HepG2 (cell line): ENCODE measurements around the gene CUL4A. TPM values are rescaled to one million over a fixed set of nuclear protein-coding genes. Genes with fewer than 3 reads are reported as not detected.

Experiments
- CEBPG ChIP-seq: IDR thresholded peaks from 2 replicates; pipeline ENCODE4 v1.6.1; 2016
- DNMT1 ChIP-seq: sonication (generic); formaldehyde crosslinking; IDR thresholded peaks from 2 replicates; pipeline ENCODE4 v1.5.1; 2020; ENCODE audit warnings: mild to moderate bottlenecking, missing genetic modification reagents
- FLYWCH1 ChIP-seq: sonication (generic); formaldehyde crosslinking; IDR thresholded peaks from 2 replicates; pipeline ENCODE4 v1.8.1; 2023; ENCODE audit warnings: mild to moderate bottlenecking, missing genetic modification reagents
- FOXC1 ChIP-seq: sonication (generic); formaldehyde crosslinking; IDR thresholded peaks from 2 replicates; pipeline ENCODE4 v1.8.0; 2022; ENCODE audit warnings: mild to moderate bottlenecking, missing genetic modification reagents, borderline replicate concordance
- GABPB1 ChIP-seq: IDR thresholded peaks from 2 replicates; pipeline ENCODE4 v1.6.1; 2016; ENCODE audit warnings: mild to moderate bottlenecking, missing genetic modification reagents, moderate library complexity, missing compliant biosample characterization
- HES4 ChIP-seq: sonication (generic); formaldehyde crosslinking; IDR thresholded peaks from 2 replicates; pipeline ENCODE4 v1.9.0; 2021; ENCODE audit warnings: mild to moderate bottlenecking, missing genetic modification reagents, borderline replicate concordance
- HOXA9 ChIP-seq: sonication (generic); formaldehyde crosslinking; IDR thresholded peaks from 2 replicates; pipeline ENCODE4 v1.8.1; 2022; ENCODE audit warnings: missing genetic modification reagents, mild to moderate bottlenecking, moderate library complexity, borderline replicate concordance
- IKZF1 ChIP-seq: fragments of 450-650 bp; IDR thresholded peaks from 2 replicates; pipeline ENCODE4 v1.7.1; 2016
- MIER3 ChIP-seq: IDR thresholded peaks from 2 replicates; pipeline ENCODE4 v1.6.1; 2016; ENCODE audit warnings: missing compliant biosample characterization, borderline replicate concordance
- MXD4 ChIP-seq: IDR thresholded peaks from 2 replicates; pipeline ENCODE4 v1.6.1; 2016; ENCODE audit warnings: mild to moderate bottlenecking, missing biosample characterization, missing genetic modification reagents
- MYC ChIP-seq: sonication (generic); formaldehyde crosslinking; IDR thresholded peaks from 2 replicates; pipeline ENCODE4 v1.9.0; 2021; ENCODE audit warnings: missing genetic modification reagents, borderline replicate concordance
- NCOA5 ChIP-seq: sonication (generic); formaldehyde crosslinking; IDR thresholded peaks from 2 replicates; pipeline ENCODE4 v1.4.0; 2020; ENCODE audit warnings: missing genetic modification reagents
- NFKB2 ChIP-seq: sonication (generic); formaldehyde crosslinking; IDR thresholded peaks from 2 replicates; pipeline ENCODE4 v1.4.0; 2020; ENCODE audit warnings: missing genetic modification reagents, borderline replicate concordance
- NFRKB ChIP-seq: fragments of 450-650 bp; IDR thresholded peaks from 2 replicates; pipeline ENCODE4 v1.6.1; 2017
- ONECUT2 ChIP-seq: sonication (generic); formaldehyde crosslinking; IDR thresholded peaks from 2 replicates; pipeline ENCODE4 v1.4.0; 2020; ENCODE audit warnings: missing genetic modification reagents
- SP5 ChIP-seq: IDR thresholded peaks from 2 replicates; pipeline ENCODE4 v1.6.1; 2016; ENCODE audit warnings: low read depth, borderline replicate concordance
- SYNCRIP ChIP-seq: fragments of 200-400 bp; formaldehyde crosslinking; IDR thresholded peaks from 2 replicates; pipeline ENCODE4 v1.6.1; 2018; ENCODE audit warnings: mild to moderate bottlenecking, low read depth, low read length; ENCODE audit not compliant: insufficient read depth
- TOPORS ChIP-seq: sonication (generic); formaldehyde crosslinking; IDR thresholded peaks from 2 replicates; pipeline ENCODE4 v1.8.0; 2023; ENCODE audit warnings: mild to moderate bottlenecking, missing genetic modification reagents
- ZBTB7B ChIP-seq: sonication (generic); formaldehyde crosslinking; IDR thresholded peaks from 2 replicates; pipeline ENCODE4 v1.4.0; 2020; ENCODE audit warnings: missing genetic modification reagents
- ZFP62 ChIP-seq: sonication (generic); formaldehyde crosslinking; IDR thresholded peaks from 2 replicates; pipeline ENCODE4 v1.4.0; 2020; ENCODE audit warnings: missing genetic modification reagents
- ZMYM4 ChIP-seq: sonication (generic); formaldehyde crosslinking; IDR thresholded peaks from 2 replicates; pipeline ENCODE4 v1.8.1; 2023; ENCODE audit warnings: mild to moderate bottlenecking, missing genetic modification reagents
- ZNF205 ChIP-seq: IDR thresholded peaks from 2 replicates; pipeline ENCODE4 v1.6.1; 2018; ENCODE audit warnings: missing biosample characterization, missing genetic modification reagents
- ZNF225 ChIP-seq: sonication (generic); formaldehyde crosslinking; IDR thresholded peaks from 2 replicates; pipeline ENCODE4 v1.4.0; 2020; ENCODE audit warnings: mild to moderate bottlenecking, missing genetic modification reagents
- ZNF264 ChIP-seq: sonication (generic); formaldehyde crosslinking; IDR thresholded peaks from 2 replicates; pipeline ENCODE4 v1.4.0; 2020; ENCODE audit warnings: missing genetic modification reagents
- ZNF660 ChIP-seq: sonication (generic); formaldehyde crosslinking; IDR thresholded peaks from 2 replicates; pipeline ENCODE4 v1.5.1; 2020; ENCODE audit warnings: mild to moderate bottlenecking, low read depth, missing genetic modification reagents, borderline replicate concordance
- ZNF670 ChIP-seq: sonication (generic); formaldehyde crosslinking; IDR thresholded peaks from 2 replicates; pipeline ENCODE4 v1.8.0; 2022; ENCODE audit warnings: mild to moderate bottlenecking, missing genetic modification reagents, borderline replicate concordance
- ZNF709 ChIP-seq: sonication (generic); formaldehyde crosslinking; IDR thresholded peaks from 2 replicates; pipeline ENCODE4 v1.5.0; 2020; ENCODE audit warnings: mild to moderate bottlenecking, missing genetic modification reagents
- ZNF766 ChIP-seq: sonication (generic); formaldehyde crosslinking; IDR thresholded peaks from 2 replicates; pipeline ENCODE4 v1.5.0; 2020; ENCODE audit warnings: missing genetic modification reagents, borderline replicate concordance
- ZNF792 ChIP-seq: IDR thresholded peaks from 2 replicates; pipeline ENCODE4 v1.6.1; 2016
- polyA plus RNA-seq, 8 experiments: library from polyadenylated mRNA; depleted of rRNA in 3 of 8; stranded (reverse) in 7 of 8; unstranded in 1 of 8; fragments of >200 nt; fragmentation: Illumina TruSeq in 4 of 8; extraction: Trizol in 4 of 8; gene quantifications; 2 replicates each; pipeline versions ENCODE4 v1.2.1 to v1.2.3, GENCODE V29; 2011 to 2016; ENCODE audit warnings: low read depth in 4 of 8, missing spikeins in 1 of 8, mixed read lengths in 1 of 8; ENCODE audit not compliant: insufficient read depth in 1 of 8
- total RNA-seq, 5 experiments: library from RNA; depleted of rRNA; stranded (reverse); fragments of >200 nt; fragmentation: Illumina TruSeq; extraction: Trizol; gene quantifications; 2 replicates each; pipeline ENCODE4 v1.2.3, GENCODE V29; 2016; ENCODE audit warnings: low read depth in 1 of 5
- TF ChIP-seq, protein P1 (sequence below): sonication (generic); formaldehyde crosslinking; IDR thresholded peaks from 2 replicates; pipeline ENCODE4 v1.8.0; 2022; ENCODE audit warnings: mild to moderate bottlenecking, missing genetic modification reagents, moderate library complexity
- TF ChIP-seq, protein P2 (sequence below): sonication (generic); formaldehyde crosslinking; IDR thresholded peaks from 2 replicates; pipeline ENCODE4 v1.5.0; 2020; ENCODE audit warnings: missing genetic modification reagents
- TF ChIP-seq, protein P3 (sequence below): sonication (generic); formaldehyde crosslinking; IDR thresholded peaks from 2 replicates; pipeline ENCODE4 v1.4.0; 2020; ENCODE audit warnings: mild to moderate bottlenecking, missing genetic modification reagents
- TF ChIP-seq, protein P4 (sequence below): IDR thresholded peaks from 2 replicates; pipeline ENCODE4 v1.6.1; 2016; ENCODE audit warnings: missing genetic modification reagents, missing compliant biosample characterization

The CUL4A gene
- total and polyA plus RNA-seq, 2 of the 13 experiments (the other 11 are each of a cell fraction or from before 2014, with no cell fraction given): 51.2 to 75.3 TPM

DNA sequence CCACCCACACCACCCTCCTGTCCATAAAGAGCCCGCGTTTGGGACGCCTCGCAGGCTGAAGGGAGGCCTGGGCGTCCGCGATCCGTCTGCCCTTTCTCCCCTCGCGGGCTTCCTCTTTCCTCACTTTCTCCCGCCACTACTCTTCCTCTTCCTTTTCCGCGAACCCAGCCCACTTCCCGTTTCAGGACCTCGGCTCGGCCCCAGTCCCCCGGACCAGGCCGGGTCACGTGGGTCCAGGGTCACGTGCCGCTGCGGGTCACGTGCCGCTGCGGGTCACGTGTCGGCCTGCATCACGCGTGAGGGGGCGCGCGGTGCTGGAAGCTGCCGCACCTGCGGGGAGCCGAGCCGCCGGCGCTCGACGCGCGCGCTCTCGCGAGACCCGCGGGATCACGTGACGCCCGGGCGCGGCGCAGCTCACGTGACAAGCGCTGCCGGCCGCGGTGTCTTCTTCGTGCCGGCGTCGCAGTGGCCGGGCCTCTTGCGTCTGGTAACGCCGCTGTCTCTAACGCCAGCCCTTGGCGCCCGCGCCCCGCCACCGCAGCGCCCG lies 87.5 kb downstream of the CUL4A start, which contains the start of gene LAMP1 (continued):
- peak; percentile 94; the same call in 1 of the 2 replicates for TF ChIP-seq HOXA9 (CRISPR knock-in tag)
- TF ChIP-seq, protein P1, sequence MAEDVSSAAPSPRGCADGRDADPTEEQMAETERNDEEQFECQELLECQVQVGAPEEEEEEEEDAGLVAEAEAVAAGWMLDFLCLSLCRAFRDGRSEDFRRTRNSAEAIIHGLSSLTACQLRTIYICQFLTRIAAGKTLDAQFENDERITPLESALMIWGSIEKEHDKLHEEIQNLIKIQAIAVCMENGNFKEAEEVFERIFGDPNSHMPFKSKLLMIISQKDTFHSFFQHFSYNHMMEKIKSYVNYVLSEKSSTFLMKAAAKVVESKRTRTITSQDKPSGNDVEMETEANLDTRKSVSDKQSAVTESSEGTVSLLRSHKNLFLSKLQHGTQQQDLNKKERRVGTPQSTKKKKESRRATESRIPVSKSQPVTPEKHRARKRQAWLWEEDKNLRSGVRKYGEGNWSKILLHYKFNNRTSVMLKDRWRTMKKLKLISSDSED (CRISPR knock-in tag): no peak
- peak; percentile 57 for TF ChIP-seq CEBPG (CRISPR knock-in tag)
- TF ChIP-seq MIER3: peak; percentile 88
- peak; percentile 84; the same call in 1 of the 2 replicates for TF ChIP-seq ZNF225 (CRISPR knock-in tag)
- TF ChIP-seq ZNF670: peak; percentile 46; the same call in 1 of the 2 replicates
- peak; percentile 93 for TF ChIP-seq ZNF792 (CRISPR knock-in tag)
- peak; percentile 97 for TF ChIP-seq MYC
- TF ChIP-seq DNMT1: peak; percentile 95
- no peak for TF ChIP-seq ZNF660
- 0 out of 2 replicates have a peak, but pooled peaks have one; percentile 96 for TF ChIP-seq FLYWCH1
- no peak for TF ChIP-seq ONECUT2 (CRISPR knock-in tag)
- TF ChIP-seq SP5 (CRISPR knock-in tag): peak; percentile 59
- peak; percentile 95 for TF ChIP-seq ZNF205 (CRISPR knock-in tag)
- no peak for TF ChIP-seq IKZF1
- peak; percentile 97 for TF ChIP-seq TOPORS
- TF ChIP-seq ZNF766: peak; percentile 97
- peak; percentile 99 for TF ChIP-seq ZMYM4
- TF ChIP-seq ZNF264 (CRISPR knock-in tag): peak; percentile 71
- TF ChIP-seq NFKB2 (CRISPR knock-in tag): peak; percentile 87; the same call in 1 of the 2 replicates
- TF ChIP-seq ZFP62 (CRISPR knock-in tag): no peak
- peak; percentile 95 for TF ChIP-seq FOXC1 (CRISPR knock-in tag)
- TF ChIP-seq MXD4 (CRISPR knock-in tag): peak; percentile 95
- TF ChIP-seq NCOA5 (CRISPR knock-in tag): no peak
- peak; percentile 92 for TF ChIP-seq GABPB1
- no peak for TF ChIP-seq SYNCRIP
- no peak for TF ChIP-seq NFRKB
- TF ChIP-seq, protein P2, sequence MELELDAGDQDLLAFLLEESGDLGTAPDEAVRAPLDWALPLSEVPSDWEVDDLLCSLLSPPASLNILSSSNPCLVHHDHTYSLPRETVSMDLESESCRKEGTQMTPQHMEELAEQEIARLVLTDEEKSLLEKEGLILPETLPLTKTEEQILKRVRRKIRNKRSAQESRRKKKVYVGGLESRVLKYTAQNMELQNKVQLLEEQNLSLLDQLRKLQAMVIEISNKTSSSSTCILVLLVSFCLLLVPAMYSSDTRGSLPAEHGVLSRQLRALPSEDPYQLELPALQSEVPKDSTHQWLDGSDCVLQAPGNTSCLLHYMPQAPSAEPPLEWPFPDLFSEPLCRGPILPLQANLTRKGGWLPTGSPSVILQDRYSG (CRISPR knock-in tag): no peak; the same call in 1 of the 2 replicates
- TF ChIP-seq, protein P3, sequence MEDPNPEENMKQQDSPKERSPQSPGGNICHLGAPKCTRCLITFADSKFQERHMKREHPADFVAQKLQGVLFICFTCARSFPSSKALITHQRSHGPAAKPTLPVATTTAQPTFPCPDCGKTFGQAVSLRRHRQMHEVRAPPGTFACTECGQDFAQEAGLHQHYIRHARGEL (CRISPR knock-in tag): no peak
- peak; percentile 81 for TF ChIP-seq HES4 (CRISPR knock-in tag)
- peak; percentile 93 for TF ChIP-seq ZBTB7B (CRISPR knock-in tag)
- peak; percentile 93 for TF ChIP-seq ZNF709 (CRISPR knock-in tag)
- TF ChIP-seq, protein P4, sequence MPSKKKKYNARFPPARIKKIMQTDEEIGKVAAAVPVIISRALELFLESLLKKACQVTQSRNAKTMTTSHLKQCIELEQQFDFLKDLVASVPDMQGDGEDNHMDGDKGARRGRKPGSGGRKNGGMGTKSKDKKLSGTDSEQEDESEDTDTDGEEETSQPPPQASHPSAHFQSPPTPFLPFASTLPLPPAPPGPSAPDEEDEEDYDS (CRISPR knock-in tag): peak; percentile 51
